T-helper 2 cell (primary cell): Measurements from ENCODE around the gene LRRC4C.

Source experiments
- DNase-seq, 5 experiments: peaks; one replicate each; pipeline versions ENCODE4 v3.0.0 to v3.0.0-alpha.2; 2012 to 2022

Gene LRRC4C

DNA sequence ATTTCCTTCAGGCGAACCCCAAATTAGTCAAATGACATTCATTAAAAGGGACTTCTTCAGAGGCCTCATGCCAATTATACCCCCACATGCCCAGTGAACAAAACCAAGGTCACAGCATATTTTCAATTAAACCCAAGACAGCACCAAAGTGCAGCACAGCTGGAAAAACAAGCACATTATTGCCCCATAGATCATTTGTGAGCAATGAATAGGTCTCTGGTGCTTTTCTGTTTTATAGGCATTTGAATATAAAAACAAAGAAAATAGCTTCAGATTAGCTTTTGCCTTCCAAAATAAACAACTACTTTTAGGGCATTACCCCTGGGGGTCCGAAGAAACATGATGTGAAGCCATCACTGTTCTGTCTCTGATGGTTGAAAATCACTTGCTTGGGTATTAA is 1319.9 kb downstream of the LRRC4C start:
- no peak for DNase-seq

DNA sequence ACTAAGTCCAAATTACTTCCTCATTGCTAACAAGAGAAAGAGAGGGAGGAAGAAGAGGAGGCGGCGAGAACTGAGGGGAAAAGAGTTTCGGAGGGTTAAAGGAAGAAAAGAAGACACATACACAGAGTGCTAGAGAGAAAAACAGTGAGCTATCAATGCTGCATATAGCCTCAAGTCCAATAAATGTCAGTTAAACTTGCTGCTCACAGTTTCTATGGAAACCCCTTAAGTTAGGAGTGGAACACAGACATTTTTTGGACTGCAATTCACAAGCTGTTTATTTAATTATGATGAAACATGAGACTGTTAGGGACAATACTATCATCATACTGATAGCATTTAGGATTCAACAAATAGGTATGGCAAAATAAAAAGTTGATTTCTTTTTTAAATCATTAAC is 1320.4 kb downstream of the LRRC4C start:
- no peak for DNase-seq

DNA sequence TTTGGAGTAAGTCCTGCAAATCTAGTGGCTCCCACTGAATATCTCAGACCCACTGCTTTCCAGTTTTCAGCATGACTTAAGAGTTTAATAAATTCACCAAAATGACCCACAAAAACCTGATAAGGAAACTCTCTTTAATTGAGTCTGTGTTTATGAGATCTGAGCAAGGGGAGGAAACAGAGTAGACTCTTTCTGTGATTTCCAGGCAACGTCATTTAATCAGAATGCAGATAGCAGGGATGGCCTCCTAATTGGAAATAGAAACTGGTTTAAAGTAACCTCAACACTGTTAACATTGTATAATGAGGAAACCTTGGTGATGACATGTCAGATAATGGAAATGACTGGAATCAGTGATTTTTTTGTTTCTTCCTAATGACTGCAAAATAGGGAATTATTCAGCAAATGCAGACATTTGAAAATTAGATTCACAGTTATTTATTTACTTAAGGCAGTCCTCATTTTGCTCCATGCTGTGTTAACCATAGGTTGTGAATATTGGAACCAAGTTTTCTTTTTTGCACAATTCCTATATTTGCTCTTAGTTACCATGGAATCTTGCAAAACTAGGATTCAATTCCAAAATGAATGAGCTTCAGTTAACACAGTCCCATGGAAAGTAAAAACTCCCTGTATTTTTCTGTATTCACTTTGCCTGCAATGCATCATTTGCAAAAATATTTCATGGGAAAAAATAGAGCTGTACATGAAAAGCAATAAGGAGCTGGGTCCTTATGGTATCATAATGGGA is 1324.5 kb downstream of the LRRC4C start:
- DNase-seq: no peak

DNA sequence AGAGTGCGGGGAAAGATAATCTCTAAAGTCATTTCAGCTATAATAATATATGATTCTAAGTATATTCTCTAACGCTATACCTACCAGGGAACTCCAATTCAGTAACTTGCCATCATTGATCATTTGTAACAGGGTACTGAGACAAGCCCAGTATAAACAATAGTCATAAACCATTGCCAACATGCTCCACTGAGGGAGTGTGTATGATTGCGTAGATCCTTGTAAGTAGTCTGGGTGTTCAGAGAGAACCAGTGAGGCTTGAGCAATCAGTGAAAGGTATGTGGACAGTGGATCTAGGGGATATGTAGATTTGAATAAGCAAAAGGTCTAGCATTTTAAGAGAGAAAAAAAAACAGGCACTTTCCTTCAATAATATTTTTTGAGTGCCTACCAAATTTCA is 1326.0 kb downstream of the LRRC4C start:
- no peak for DNase-seq

DNA sequence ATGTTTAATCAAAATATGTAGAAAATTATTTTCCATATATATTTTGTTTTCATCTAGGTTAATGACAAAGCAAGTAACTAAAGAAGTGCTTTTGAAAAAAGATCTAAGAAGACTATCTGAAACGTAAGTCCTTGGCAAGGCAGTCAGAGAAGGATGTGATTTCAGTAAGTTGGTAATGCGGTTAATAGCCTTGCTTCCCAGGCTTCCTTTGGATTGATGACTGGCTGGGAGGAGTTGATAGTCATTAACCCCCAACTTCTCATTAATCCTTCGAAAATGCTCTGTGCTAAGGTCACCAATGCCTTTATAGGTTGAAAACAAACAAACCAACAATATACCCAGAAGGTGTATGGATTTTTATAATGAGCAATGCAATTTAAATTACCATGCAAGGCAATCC is 1326.5 kb downstream of the LRRC4C start:
- DNase-seq: no peak

DNA sequence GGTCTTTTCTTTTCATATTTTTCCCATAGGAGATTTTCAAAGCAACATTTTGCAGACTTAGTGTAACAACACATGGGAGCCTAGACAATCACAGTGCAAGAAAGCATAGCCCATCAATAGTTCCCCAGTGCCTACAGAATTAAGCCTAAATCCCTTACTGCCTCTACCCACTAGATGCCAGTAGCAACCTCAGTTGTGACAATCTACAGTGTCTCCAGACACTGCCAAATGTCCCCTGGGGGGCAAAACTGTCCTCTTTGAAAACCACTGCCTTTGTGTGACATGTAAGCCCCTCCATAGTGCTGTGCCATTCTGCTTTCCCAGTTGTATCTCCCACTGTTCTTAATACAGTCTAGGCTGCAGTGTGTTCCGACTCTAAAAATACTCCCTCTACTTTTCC is 1329.0 kb downstream of the LRRC4C start:
- DNase-seq: no peak

DNA sequence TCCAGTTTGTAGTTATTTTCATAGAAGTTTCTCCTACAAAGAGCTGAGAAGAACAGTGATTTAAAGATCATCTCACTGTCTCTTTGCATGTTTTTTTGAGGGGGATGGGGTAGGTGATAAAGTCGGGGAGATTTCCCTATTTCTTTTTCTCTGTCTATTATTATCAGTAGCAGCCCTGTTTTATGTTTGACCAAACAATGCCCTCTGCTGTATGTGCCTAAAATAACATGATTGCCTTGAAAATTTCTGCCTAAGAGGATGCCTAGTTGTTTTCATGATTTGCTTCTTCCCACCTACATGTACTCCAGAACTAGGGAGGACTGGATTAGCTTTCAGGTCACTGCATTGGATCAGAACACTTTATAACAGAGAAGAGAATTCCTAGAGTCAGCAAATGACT is 1330.2 kb downstream of the LRRC4C start:
- no peak for DNase-seq

DNA sequence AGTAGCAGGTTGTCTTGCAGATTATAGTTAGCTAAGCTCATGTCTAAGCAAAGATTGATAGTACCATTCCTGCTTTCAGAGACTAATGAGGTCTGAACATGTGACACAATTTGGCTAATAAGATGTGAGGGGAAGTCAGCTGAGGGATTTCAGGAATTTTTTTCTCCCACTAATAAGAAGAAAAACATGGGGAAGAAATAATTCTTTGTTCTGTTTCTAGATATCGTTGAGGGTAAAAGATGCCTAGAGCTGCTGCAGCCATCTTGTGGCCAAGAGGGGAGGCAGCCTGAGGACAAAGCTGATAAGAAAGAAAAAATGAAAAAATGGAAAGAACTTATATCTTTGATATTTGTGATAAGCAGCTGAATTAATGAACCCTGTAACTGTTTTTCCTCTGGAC is 1334.4 kb downstream of the LRRC4C start:
- no peak for DNase-seq

DNA sequence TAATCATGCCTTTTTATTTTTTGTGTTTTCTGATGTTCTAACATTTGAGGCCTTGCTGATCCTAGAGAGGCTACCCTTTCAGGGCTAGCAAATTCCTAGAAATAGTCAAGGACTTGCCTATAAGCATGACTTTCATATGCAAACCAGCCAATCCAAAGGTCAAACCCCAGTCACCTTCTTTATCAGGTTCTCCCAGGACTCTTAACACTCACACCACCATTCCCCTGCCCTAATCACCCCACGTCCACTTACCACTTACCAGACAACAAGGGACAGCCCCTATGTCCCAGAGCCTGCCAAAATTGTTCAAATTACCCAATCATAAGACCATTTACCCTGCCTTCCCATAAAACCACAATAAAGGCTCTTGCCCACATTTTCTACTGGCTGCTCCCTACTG is 1339.8 kb downstream of the LRRC4C start:
- no peak for DNase-seq

DNA sequence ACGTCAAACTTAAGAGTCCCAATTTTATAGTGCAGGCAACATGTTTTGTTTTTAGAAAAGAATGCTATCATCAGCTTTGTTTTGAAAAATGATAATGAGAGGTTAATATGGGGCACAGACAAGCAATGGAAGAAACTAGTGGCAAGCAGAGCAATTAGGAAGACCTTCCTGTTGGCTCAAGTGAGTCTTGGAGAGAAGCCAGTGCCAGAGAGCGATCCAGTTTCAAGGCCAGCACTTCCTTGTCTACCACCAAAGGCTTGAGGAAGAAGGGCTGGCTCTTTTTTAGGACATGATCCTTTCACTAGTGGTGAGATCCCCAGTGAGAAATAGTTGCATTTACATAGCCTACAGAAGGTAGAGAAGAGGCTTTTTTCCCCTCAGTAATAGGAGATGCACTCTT is 1340.7 kb downstream of the LRRC4C start:
- DNase-seq: no peak

DNA sequence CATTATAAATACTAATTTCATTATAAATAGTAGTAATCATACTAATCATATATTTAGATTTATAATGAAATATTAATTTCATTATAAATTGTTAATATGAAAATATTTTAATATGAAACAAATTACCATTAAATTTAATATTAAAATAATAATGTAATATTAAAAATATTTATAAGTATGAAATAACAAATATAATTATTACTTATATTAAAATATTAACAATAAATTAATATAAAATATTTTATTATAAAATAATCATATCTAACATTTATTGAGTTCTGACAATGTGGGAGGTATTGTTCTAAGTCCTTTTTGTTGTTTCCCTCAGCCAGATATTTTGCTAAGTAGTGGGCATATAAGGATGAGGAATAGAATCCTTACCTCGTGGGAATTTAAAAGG is 1341.4 kb downstream of the LRRC4C start:
- DNase-seq: no peak

DNA sequence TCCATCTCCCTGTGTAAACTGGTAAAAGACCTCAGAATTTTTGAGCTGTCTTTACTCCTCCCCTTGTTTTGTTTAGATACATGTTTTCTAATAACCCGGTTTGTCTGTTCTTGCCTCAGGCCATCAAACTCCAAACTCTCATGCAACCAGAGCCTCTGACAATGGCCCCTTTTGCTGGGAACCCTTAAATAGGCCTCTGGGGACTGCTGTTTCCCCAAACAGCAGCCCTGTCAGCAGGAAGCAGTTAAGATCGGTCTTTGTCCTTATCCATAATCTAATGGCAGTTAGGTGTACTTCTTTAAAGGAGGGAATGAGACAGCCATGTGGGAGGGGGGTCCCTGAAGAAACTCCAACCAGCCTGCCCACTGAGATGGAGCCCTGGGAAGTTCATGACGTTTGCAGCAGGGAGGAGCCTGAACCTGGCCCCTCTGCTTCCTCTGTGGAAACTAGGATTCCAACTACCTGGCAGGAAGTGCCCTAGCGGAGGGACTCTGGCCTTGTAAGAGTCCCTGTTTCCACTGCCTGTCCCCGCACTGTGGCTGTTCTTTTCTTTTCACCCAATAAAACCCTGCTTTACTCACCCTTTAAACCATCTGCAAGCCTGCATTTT is 1354.4 kb downstream of the LRRC4C start:
- no peak for DNase-seq

DNA sequence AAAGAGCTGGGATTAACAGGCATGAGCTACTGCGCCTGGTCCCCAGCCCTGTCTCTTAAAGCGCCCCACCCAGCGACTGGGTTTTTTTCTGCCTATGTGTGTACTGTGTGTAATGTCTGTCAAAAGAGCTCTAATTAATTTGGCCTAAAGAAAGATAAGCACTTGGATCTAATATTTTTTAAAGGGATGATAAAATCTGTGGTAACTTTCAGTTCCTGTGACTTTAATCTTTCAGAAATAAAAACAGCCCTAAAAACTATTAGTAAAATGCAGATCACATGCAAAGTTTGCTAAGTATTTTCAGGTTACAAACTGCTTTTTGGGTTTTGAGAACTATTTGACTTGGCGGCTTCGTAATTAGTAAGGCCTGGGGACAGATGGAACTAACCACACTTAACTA is 1358.7 kb downstream of the LRRC4C start:
- no peak for DNase-seq

DNA sequence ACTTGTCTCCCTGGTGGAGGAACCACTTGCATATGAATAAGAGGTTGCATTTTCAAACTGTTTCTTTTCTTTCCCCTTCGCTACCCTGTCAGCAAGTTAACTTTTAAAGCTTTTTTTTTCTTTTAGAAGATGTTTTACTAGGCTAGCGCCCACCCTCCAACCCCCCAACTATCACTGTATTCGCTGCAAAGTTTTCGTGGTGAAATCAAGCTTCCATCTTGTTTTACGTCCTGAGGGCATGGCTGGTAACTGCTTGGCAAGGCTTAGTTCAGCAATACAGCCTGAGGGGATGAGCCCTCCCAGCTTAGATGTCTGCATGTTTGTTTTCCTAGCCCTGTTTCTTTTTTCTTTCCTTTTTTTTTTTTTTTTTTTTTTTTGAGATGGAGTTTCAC is 1359.3 kb downstream of the LRRC4C start:
- no peak for DNase-seq

DNA sequence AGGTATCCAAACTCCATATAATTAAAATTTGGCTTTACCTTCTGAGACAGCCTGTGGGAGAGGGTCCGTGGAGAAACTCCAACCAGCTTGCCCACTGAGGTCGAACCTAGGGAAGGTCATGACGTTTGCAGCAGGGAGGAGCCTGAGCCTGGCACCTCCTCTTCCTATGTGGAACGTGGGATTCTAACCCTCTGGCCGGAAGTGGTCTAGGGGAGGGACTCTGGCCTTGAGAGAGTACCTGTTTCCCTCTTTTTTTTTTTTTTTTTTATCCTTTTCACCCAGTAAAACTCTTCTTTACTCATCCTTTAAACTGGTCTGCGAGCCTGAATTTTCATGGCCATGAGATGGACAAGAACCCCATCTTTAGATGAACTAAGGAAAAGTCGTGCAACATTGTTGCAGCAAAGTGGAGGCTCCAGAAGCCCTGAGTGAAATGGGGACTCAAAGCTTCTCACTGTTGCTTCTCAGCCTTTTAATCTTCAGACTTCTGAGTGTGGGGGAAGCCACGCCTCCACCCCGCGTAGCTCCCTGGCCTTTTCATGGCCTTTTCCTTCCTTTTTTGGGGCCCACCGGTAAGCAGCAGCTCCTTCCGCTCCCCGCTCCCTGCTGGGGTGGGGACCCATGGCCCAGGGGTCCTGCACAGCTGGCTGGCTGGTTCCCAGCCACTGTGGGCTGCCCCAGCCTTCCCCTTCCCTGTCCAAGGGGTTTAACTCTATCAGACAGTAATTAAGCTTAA is 1359.9 kb downstream of the LRRC4C start:
- no peak for DNase-seq

DNA sequence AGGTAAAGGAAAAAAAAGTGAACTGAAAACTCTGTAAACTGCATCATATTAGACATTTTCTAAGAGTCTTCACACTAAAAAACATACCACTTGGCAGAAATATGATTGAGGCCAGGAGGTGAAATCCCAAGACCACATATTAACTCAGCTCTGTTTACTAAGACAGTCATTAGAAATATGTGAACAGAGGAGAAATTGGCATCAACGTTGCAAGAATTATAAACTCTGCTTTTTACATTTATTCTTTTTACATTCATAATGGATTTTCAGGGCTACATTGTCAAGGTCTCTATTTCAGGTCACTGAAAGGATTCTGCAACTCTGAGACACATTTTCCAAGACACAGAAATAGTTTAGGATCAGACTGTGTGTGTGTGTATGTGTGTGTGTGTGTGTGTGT is 1364.0 kb downstream of the LRRC4C start:
- DNase-seq: no peak

DNA sequence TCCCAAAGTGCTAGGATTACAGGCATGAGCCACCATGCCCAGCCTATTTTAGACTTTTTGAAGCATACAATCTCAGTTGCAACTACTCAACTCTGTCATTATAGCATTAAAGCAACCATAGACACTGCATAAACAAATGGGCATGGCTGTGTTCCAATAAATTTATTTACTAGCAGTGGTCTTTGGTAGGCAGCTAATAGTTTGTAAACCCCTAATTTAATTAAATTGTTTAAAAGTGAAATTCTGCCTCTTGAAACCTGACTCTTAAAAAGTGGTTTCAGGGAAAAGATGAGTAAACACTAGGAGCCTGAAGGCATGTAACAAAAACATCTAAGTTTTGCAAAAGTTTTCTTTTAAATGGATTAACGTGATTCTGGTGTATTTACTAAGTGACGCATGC is 1364.5 kb downstream of the LRRC4C start:
- no peak for DNase-seq

DNA sequence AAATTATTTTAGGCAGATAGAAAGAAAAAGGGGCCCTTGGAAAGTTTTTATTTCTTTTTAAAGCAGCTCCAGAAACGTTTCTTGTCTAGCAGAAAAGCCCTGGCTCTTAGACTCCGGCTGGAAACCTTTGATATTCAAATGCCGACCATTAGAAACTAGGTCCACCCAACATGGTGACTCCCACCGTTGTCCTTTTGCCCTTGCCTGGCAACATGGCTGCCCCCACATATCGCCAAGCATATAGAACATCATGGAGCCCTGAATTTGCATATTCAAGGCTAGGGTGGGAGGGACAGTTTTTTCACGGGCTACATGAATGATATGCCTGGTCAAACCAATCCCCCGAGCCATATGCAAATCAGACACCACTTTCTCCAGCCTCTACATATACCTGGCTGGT is 1379.0 kb downstream of the LRRC4C start:
- DNase-seq: no peak
